Uterus (tissue), 4 donors: ENCODE results near the gene HOXC5. TPM values are rescaled to one million over a fixed set of nuclear protein-coding genes. Genes with fewer than 3 reads are reported as not detected.

Experiments used
- DNase-seq, 2 donors: peaks; one replicate each; pipeline ENCODE4 v3.0.0-alpha.2; 2019 to 2020
- H3K27ac ChIP-seq, 2 donors: fragments of 200-600 bp; sonication (generic); 1 replicate in 1 of 2; 2 replicates in 1 of 2; pipeline ENCODE4 v1.5.1; 2016 to 2018
- H3K27me3 ChIP-seq, 2 donors: fragments of 200-600 bp; sonication (generic); one replicate each; pipeline ENCODE4 v1.5.1; 2018 to 2019; ENCODE audit warnings: control low read depth in 1 of 2
- H3K36me3 ChIP-seq, 2 donors: fragments of 200-600 bp; sonication (generic); one replicate each; pipeline ENCODE4 v1.5.1; 2019; ENCODE audit warnings: control low read depth in 1 of 2
- H3K4me1 ChIP-seq, 2 donors: fragments of 200-600 bp; sonication (generic); one replicate each; pipeline ENCODE4 v1.5.1; 2018 to 2019; ENCODE audit warnings: control low read depth in 1 of 2
- H3K4me3 ChIP-seq, 2 donors: fragments of 200-600 bp; sonication (generic); 1 replicate in 1 of 2; 2 replicates in 1 of 2; pipeline ENCODE4 v1.5.1; 2018 to 2019; ENCODE audit warnings: mild to moderate bottlenecking in 1 of 2
- H3K9me3 ChIP-seq, 2 donors: fragments of 200-600 bp; sonication (generic); one replicate each; pipeline ENCODE4 v1.5.1; 2019; ENCODE audit warnings: control low read depth in 1 of 2
- POLR2A ChIP-seq, 2 donors: fragments of 450-650 bp; IDR thresholded peaks; one replicate each; pipeline ENCODE4 v1.6.1; 2016; ENCODE audit warnings: antibody characterized with exemption in 2 of 2, mild to moderate bottlenecking in 1 of 2, moderate library complexity in 1 of 2
- intact Hi-C: fragments of 100-400 bp; cut with DNase I; formaldehyde crosslinking; loops from one replicate; pipeline ENCODE4 v1.15.1; 2023; ENCODE audit warnings: low total_unique reads
- total RNA-seq, 4 donors: library from RNA; depleted of rRNA in 3 of 4; stranded (reverse); fragments of >200 nt in 3 of 4; gene quantifications; one replicate each; pipeline versions ENCODE4 v1.1.0 to v1.2.4, GENCODE V29; 2014 to 2023
- TF ChIP-seq, protein P1 (sequence below), 4 experiments: fragments of 200-600 bp in 2 of 4; fragments of 450-650 bp in 2 of 4; sonication (generic) in 2 of 4; IDR thresholded peaks; one replicate each; pipeline ENCODE4 v1.5.1; 2016 to 2019; ENCODE audit warnings: antibody characterized with exemption in 4 of 4, mild to moderate bottlenecking in 2 of 4, moderate library complexity in 1 of 4
- donor health status: DM: yes; HTN: yes; CAD: no.

HOXC5 gene
- total RNA-seq, 4 donors from 2014 or later = 3.5 to 10.2 TPM; not detected in 2

- Histone ChIP-seq H3K27me3 (peaks cover 12 to 88% of the 10 kb centered on the region in 2 donors), H3K4me3 (peak overlapping the region in 1 of 2 donors; percentile 39), H3K4me1 (peaks cover 0 to 17% of the 10 kb centered on the region in 2 donors), H3K27ac (peak overlapping the region in 1 of 2 donors; percentile 27), H3K9me3 (no peaks in the 10 kb centered on the region), H3K36me3 (no peaks in the 10 kb centered on the region)
- TF ChIP-seq, protein P1, sequence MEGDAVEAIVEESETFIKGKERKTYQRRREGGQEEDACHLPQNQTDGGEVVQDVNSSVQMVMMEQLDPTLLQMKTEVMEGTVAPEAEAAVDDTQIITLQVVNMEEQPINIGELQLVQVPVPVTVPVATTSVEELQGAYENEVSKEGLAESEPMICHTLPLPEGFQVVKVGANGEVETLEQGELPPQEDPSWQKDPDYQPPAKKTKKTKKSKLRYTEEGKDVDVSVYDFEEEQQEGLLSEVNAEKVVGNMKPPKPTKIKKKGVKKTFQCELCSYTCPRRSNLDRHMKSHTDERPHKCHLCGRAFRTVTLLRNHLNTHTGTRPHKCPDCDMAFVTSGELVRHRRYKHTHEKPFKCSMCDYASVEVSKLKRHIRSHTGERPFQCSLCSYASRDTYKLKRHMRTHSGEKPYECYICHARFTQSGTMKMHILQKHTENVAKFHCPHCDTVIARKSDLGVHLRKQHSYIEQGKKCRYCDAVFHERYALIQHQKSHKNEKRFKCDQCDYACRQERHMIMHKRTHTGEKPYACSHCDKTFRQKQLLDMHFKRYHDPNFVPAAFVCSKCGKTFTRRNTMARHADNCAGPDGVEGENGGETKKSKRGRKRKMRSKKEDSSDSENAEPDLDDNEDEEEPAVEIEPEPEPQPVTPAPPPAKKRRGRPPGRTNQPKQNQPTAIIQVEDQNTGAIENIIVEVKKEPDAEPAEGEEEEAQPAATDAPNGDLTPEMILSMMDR (IDR thresholded peaks at IDR 0.05) = peak in 1 of 4 experiments; percentile 3
- no peak for TF ChIP-seq POLR2A (IDR thresholded peaks at IDR 0.05)
- DNase-seq = no peak
- intact Hi-C loops = no loop called here
These were observed 46.7 kb upstream of the HOXC5 start for GRCh38 chr12:53985994-53986685.

GRCh38 chr12:53986686-53987483 lies 46.0 kb upstream of the HOXC5 start:
- no peak for DNase-seq
- Histone ChIP-seq H3K9me3 (no peaks in the 10 kb centered on the region), H3K4me3 (peak overlapping the region in 1 of 2 donors; percentile 39), H3K27ac (no peak overlapping the region), H3K36me3 (no peaks in the 10 kb centered on the region), H3K27me3 (peaks cover 15 to 94% of the 10 kb centered on the region in 2 donors), H3K4me1 (peaks cover 0 to 17% of the 10 kb centered on the region in 2 donors)
- intact Hi-C loops = no loop called here
- no peak for TF ChIP-seq POLR2A (IDR thresholded peaks at IDR 0.05)
- TF ChIP-seq, protein P1 (IDR thresholded peaks at IDR 0.05) = no peak

DNA sequence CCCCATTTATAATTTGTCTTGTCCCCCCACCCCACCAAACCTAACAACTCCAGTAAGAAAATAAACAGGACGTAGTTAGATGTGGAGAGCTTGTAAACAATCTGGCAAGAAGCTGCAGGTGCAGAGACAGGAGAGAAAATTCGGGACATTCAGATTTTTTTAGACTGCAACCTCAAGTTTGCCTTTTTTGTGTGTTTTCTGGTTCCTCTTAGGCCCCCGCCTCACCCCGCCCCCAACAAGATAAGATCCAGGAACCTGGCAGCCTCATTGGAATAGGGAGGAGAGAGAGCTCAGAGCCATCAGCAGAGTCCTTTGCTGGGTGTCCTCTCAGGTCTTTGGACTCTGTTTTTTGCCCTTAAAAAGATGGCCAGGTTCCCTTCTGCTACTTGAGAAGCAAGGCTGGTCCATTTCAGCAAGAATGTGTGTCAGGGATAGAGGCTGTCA lies 45.0 kb upstream of the HOXC5 start:
- peaks cover 16 to 95% of the 10 kb centered on the region in 2 donors for H3K27me3 ChIP-seq
- no peaks in the 10 kb centered on the region for H3K36me3 ChIP-seq
- H3K27ac ChIP-seq = no peak overlapping the region
- no peak overlapping the region for H3K4me3 ChIP-seq
- no peak for DNase-seq
- TF ChIP-seq POLR2A (IDR thresholded peaks at IDR 0.05) = no peak
- TF ChIP-seq, protein P1 (IDR thresholded peaks at IDR 0.05) = no peak
- peaks cover 0 to 17% of the 10 kb centered on the region in 2 donors for H3K4me1 ChIP-seq
- intact Hi-C loops = no loop called here
- no peaks in the 10 kb centered on the region for H3K9me3 ChIP-seq

DNA sequence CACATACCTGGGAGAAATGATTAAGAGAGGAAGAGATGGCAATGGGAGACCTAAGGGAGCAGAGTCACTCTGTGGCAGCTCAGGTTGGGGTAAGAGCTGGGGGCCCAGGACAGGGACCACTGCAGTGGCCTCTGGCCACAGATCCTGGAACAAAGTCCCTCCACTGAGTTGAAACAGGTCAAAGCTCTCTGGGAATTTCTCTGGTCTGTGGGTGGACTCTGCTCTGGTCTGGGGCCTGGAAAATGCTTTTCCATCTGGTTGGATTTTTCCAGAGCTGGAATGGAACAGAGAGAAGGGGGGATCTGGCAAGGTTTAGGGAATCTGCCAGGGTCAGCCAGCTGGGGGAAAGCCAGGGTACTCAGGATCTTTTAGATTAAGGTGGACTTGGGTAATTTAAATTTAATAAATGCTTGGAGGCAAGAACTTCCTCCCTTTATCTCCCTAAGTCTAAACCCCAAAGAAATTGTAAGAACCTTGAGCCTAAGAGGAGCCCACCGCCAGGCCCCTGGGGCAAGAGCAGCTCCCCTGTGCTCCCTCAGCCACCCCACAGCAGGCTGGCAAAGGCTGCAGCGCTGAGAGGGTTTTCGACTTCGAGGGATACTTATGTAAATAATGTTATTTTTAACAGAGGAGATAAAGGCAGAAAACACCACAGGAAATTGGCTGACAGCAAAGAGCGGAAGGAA lies 44.2 kb upstream of the HOXC5 start:
- intact Hi-C loops = no loop called here
- no peak overlapping the region for H3K27ac ChIP-seq
- H3K4me1 ChIP-seq = peaks cover 0 to 17% of the 10 kb centered on the region in 2 donors
- H3K9me3 ChIP-seq = no peaks in the 10 kb centered on the region
- H3K27me3 ChIP-seq = peaks cover 18 to 96% of the 10 kb centered on the region in 2 donors
- no peak for DNase-seq
- TF ChIP-seq, protein P1 (IDR thresholded peaks at IDR 0.05) = no peak
- TF ChIP-seq POLR2A (IDR thresholded peaks at IDR 0.05) = no peak
- H3K36me3 ChIP-seq = no peaks in the 10 kb centered on the region
- no peak overlapping the region for H3K4me3 ChIP-seq
